Liver (tissue), 3 donors: ENCODE measurements around the gene RFC2.

Experiments
- FOXA1 ChIP-seq: IDR thresholded peaks from 2 replicates; pipeline ENCODE4 v1.6.1; 2016; ENCODE audit warnings: antibody characterized with exemption
- FOXA2 ChIP-seq: IDR thresholded peaks from 2 replicates; pipeline ENCODE4 v1.6.1; 2016; ENCODE audit warnings: antibody characterized with exemption
- GABPA ChIP-seq, 2 donors: IDR thresholded peaks in 1 of 2; conservative IDR thresholded peaks in 1 of 2; 2 replicates each; pipeline ENCODE4 v1.6.1; 2016; ENCODE audit warnings: antibody characterized with exemption in 2 of 2, mild to moderate bottlenecking in 1 of 2, moderate library complexity in 1 of 2
- HNF4A ChIP-seq, 2 donors: conservative IDR thresholded peaks; 2 replicates each; pipeline ENCODE4 v1.6.1; 2016; ENCODE audit warnings: antibody characterized with exemption in 2 of 2, mild to moderate bottlenecking in 2 of 2
- JUND ChIP-seq, 2 donors: IDR thresholded peaks; 2 replicates each; pipeline ENCODE4 v1.6.1; 2016; ENCODE audit warnings: antibody characterized with exemption in 2 of 2
- RAD21 ChIP-seq, 2 donors: IDR thresholded peaks; 2 replicates each; pipeline ENCODE4 v1.6.1; 2016; ENCODE audit warnings: antibody characterized with exemption in 2 of 2, mild to moderate bottlenecking in 2 of 2
- RXRA ChIP-seq, 2 donors: IDR thresholded peaks; 2 replicates each; pipeline ENCODE4 v1.6.1; 2017 to 2018; ENCODE audit warnings: antibody characterized with exemption in 2 of 2, mild to moderate bottlenecking in 1 of 2
- TAF1 ChIP-seq: conservative IDR thresholded peaks from 2 replicates; pipeline ENCODE4 v1.6.1; 2016; ENCODE audit warnings: antibody characterized with exemption, mild to moderate bottlenecking
- YY1 ChIP-seq: IDR thresholded peaks from 2 replicates; pipeline ENCODE4 v1.6.1; 2016; ENCODE audit warnings: antibody characterized with exemption, mild to moderate bottlenecking
- TF ChIP-seq, protein P1 (sequence below): IDR thresholded peaks from 2 replicates; pipeline ENCODE4 v1.6.1; 2016; ENCODE audit warnings: antibody characterized with exemption
- TF ChIP-seq, protein P2 (sequence below): fragments of 150-350 bp; IDR thresholded peaks from 2 replicates; pipeline ENCODE4 v1.5.1; 2017; ENCODE audit warnings: improper control_type of control experiment, low read depth, low read length; ENCODE audit not compliant: missing input control
- TF ChIP-seq, protein P3 (sequence below): IDR thresholded peaks from 2 replicates; pipeline ENCODE4 v1.6.1; 2016; ENCODE audit warnings: antibody characterized with exemption, mild to moderate bottlenecking
- TF ChIP-seq, protein P4 (sequence below): IDR thresholded peaks from 2 replicates; pipeline ENCODE4 v1.6.1; 2016; ENCODE audit warnings: antibody characterized with exemption
- TF ChIP-seq, protein P5 (sequence below): IDR thresholded peaks from 2 replicates; pipeline ENCODE4 v1.6.1; 2016; ENCODE audit warnings: antibody characterized with exemption
- donor health status: healthy.
- donor health status: healthy.

DNA sequence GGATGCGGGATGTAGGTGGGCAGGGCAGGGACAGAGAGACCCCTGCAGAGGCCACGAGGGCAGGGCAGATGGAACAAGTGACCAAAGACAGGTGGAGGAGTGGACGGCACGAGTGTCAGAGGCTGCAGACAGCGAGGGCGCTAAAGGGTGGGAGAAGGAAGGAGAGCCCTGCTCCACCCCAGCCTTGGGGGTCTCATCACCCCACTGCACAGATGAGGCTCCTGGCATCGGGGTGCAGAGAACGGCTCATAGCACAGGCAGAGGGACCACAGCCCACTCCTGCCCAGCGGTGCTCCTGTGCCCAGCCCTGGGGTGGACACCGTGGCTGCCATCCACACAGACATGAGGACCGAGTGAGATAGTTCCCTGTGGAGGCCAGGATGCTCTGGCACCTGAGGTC lies 46.6 kb downstream of the RFC2 start:
- TF ChIP-seq, protein P1, sequence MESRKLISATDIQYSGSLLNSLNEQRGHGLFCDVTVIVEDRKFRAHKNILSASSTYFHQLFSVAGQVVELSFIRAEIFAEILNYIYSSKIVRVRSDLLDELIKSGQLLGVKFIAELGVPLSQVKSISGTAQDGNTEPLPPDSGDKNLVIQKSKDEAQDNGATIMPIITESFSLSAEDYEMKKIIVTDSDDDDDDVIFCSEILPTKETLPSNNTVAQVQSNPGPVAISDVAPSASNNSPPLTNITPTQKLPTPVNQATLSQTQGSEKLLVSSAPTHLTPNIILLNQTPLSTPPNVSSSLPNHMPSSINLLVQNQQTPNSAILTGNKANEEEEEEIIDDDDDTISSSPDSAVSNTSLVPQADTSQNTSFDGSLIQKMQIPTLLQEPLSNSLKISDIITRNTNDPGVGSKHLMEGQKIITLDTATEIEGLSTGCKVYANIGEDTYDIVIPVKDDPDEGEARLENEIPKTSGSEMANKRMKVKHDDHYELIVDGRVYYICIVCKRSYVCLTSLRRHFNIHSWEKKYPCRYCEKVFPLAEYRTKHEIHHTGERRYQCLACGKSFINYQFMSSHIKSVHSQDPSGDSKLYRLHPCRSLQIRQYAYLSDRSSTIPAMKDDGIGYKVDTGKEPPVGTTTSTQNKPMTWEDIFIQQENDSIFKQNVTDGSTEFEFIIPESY, result no peak
- TF ChIP-seq TAF1 (no peak), FOXA2 (no peak), RAD21 (IDR thresholded peaks at IDR 0.05) (no peak), GABPA (IDR thresholded peaks at IDR 0.05 in 1 of 2, conservative IDR thresholded peaks at IDR 0.05 in 1 of 2) (no peak), FOXA1 (no peak), JUND (IDR thresholded peaks at IDR 0.05) (no peak), YY1 (no peak), RXRA (IDR thresholded peaks at IDR 0.05) (no peak), HNF4A (conservative IDR thresholded peaks at IDR 0.05) (no peak)
- TF ChIP-seq, protein P2, sequence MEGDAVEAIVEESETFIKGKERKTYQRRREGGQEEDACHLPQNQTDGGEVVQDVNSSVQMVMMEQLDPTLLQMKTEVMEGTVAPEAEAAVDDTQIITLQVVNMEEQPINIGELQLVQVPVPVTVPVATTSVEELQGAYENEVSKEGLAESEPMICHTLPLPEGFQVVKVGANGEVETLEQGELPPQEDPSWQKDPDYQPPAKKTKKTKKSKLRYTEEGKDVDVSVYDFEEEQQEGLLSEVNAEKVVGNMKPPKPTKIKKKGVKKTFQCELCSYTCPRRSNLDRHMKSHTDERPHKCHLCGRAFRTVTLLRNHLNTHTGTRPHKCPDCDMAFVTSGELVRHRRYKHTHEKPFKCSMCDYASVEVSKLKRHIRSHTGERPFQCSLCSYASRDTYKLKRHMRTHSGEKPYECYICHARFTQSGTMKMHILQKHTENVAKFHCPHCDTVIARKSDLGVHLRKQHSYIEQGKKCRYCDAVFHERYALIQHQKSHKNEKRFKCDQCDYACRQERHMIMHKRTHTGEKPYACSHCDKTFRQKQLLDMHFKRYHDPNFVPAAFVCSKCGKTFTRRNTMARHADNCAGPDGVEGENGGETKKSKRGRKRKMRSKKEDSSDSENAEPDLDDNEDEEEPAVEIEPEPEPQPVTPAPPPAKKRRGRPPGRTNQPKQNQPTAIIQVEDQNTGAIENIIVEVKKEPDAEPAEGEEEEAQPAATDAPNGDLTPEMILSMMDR, result no peak
- TF ChIP-seq, protein P3, sequence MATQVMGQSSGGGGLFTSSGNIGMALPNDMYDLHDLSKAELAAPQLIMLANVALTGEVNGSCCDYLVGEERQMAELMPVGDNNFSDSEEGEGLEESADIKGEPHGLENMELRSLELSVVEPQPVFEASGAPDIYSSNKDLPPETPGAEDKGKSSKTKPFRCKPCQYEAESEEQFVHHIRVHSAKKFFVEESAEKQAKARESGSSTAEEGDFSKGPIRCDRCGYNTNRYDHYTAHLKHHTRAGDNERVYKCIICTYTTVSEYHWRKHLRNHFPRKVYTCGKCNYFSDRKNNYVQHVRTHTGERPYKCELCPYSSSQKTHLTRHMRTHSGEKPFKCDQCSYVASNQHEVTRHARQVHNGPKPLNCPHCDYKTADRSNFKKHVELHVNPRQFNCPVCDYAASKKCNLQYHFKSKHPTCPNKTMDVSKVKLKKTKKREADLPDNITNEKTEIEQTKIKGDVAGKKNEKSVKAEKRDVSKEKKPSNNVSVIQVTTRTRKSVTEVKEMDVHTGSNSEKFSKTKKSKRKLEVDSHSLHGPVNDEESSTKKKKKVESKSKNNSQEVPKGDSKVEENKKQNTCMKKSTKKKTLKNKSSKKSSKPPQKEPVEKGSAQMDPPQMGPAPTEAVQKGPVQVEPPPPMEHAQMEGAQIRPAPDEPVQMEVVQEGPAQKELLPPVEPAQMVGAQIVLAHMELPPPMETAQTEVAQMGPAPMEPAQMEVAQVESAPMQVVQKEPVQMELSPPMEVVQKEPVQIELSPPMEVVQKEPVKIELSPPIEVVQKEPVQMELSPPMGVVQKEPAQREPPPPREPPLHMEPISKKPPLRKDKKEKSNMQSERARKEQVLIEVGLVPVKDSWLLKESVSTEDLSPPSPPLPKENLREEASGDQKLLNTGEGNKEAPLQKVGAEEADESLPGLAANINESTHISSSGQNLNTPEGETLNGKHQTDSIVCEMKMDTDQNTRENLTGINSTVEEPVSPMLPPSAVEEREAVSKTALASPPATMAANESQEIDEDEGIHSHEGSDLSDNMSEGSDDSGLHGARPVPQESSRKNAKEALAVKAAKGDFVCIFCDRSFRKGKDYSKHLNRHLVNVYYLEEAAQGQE, result no peak
- TF ChIP-seq, protein P4, sequence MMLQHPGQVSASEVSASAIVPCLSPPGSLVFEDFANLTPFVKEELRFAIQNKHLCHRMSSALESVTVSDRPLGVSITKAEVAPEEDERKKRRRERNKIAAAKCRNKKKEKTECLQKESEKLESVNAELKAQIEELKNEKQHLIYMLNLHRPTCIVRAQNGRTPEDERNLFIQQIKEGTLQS, result no peak
- TF ChIP-seq, protein P5, sequence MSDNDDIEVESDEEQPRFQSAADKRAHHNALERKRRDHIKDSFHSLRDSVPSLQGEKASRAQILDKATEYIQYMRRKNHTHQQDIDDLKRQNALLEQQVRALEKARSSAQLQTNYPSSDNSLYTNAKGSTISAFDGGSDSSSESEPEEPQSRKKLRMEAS, result no peak
